SK-N-SH (cell line): ENCODE data around the gene LST1. TPM values are rescaled to one million over a fixed set of nuclear protein-coding genes. Genes with fewer than 3 reads are reported as not detected.

Source experiments
- CTCF ChIA-PET: fragments of 300-600, 350-600 bp; formaldehyde crosslinking; extraction: SDS; loops from one replicate; lab custom pipeline; 2021; lab: Yijun Ruan, JAX
- POLR2A ChIA-PET: fragments of 350-600 bp; sonication (Branson Sonifier 250); formaldehyde crosslinking; extraction: SDS; loops from one replicate; lab custom pipeline; 2020; ENCODE audit warnings: antibody characterized with exemption, inconsistent platforms; lab: Yijun Ruan, JAX
- DNase-seq: peaks from one replicate; pipeline ENCODE4 v3.0.0; 2012
- H2AFZ ChIP-seq: fragments of 200-600 bp; sonication (generic); 2 replicates; pipeline ENCODE4 v1.8.1; 2016; ENCODE audit warnings: antibody characterized with exemption, mild to moderate bottlenecking, low read depth
- H3F3A ChIP-seq: fragments of 200-600 bp; sonication (generic); replicated peaks from 2 replicates; pipeline ENCODE3; 2016; ENCODE audit warnings: antibody characterized with exemption, mild to moderate bottlenecking; ENCODE audit not compliant: insufficient read depth
- H3K27ac ChIP-seq, 2 experiments: fragments of 200-500 bp in 1 of 2; fragments of 200-600 bp in 1 of 2; sonication (Bioruptor generic) in 1 of 2; sonication (generic), shearing (Covaris generic) in 1 of 2; 2 replicates each; pipeline versions ENCODE4 v1.5.1 to v1.6.1; 2014 to 2016; ENCODE audit warnings: low read depth in 2 of 2, inconsistent platforms in 1 of 2, low read length in 1 of 2, mild to moderate bottlenecking in 1 of 2, mixed read lengths in 1 of 2
- H3K27me3 ChIP-seq: fragments of 200-600 bp; sonication (generic), shearing (Covaris generic); 2 replicates; pipeline ENCODE4 v1.6.1; 2016; ENCODE audit warnings: mixed run types; ENCODE audit not compliant: insufficient read depth
- H3K36me3 ChIP-seq, 2 experiments: fragments of 200-500 bp in 1 of 2; fragments of 200-600 bp in 1 of 2; sonication (Bioruptor generic) in 1 of 2; sonication (generic) in 1 of 2; replicated peaks in 1 of 2; 2 replicates each; pipeline versions ENCODE3 to v1.5.1; 2014 to 2016; ENCODE audit warnings: low read length in 1 of 2, mild to moderate bottlenecking in 1 of 2; ENCODE audit not compliant: insufficient read depth in 2 of 2, control insufficient read depth in 1 of 2
- H3K4me1 ChIP-seq, 2 experiments: fragments of 200-500 bp in 1 of 2; fragments of 200-600 bp in 1 of 2; sonication (Bioruptor generic) in 1 of 2; sonication (generic), shearing (Covaris generic) in 1 of 2; 2 replicates each; pipeline versions ENCODE4 v1.5.1 to v1.6.1; 2014 to 2016; ENCODE audit warnings: low read depth in 1 of 2, low read length in 1 of 2, mixed run types in 1 of 2; ENCODE audit not compliant: insufficient read depth in 2 of 2, control insufficient read depth in 1 of 2
- H3K4me2 ChIP-seq: fragments of 200-600 bp; sonication (generic), shearing (Covaris generic); 2 replicates; pipeline ENCODE4 v1.6.1; 2017; ENCODE audit warnings: mixed run types
- H3K4me3 ChIP-seq, 2 experiments: fragments of 200-500 bp in 1 of 2; fragments of 200-600 bp in 1 of 2; sonication (Bioruptor generic) in 1 of 2; sonication (generic), shearing (Covaris generic) in 1 of 2; 2 replicates each; pipeline versions ENCODE4 v1.5.1 to v1.8.1; 2014 to 2016; ENCODE audit warnings: low read depth in 2 of 2, inconsistent platforms in 1 of 2, low read length in 1 of 2, mild to moderate bottlenecking in 1 of 2, mixed read lengths in 1 of 2, moderate library complexity in 1 of 2
- H3K79me2 ChIP-seq: fragments of 200-600 bp; sonication (generic); 2 replicates; pipeline ENCODE4 v1.8.1; 2017; ENCODE audit warnings: mild to moderate bottlenecking; ENCODE audit not compliant: insufficient read depth
- H3K9ac ChIP-seq: fragments of 200-600 bp; sonication (generic); 2 replicates; pipeline ENCODE4 v1.6.1; 2017; ENCODE audit warnings: mixed run types
- H3K9me2 ChIP-seq: fragments of 200-600 bp; sonication (generic); 2 replicates; pipeline ENCODE4 v1.6.1; 2017; ENCODE audit warnings: mixed run types
- H3K9me3 ChIP-seq: fragments of 200-600 bp; sonication (generic); 2 replicates; pipeline ENCODE4 v1.6.1; 2017; ENCODE audit warnings: mixed run types, mild to moderate bottlenecking, moderate library complexity
- H4K20me1 ChIP-seq: fragments of 200-600 bp; sonication (generic); 2 replicates; pipeline ENCODE4 v1.6.1; 2017; ENCODE audit warnings: mild to moderate bottlenecking, mixed run types; ENCODE audit not compliant: insufficient read depth
- CHD2 ChIP-seq: fragments of 150-350 bp; IDR thresholded peaks from 2 replicates; pipeline ENCODE4 v1.6.1; 2018; ENCODE audit warnings: low read length; ENCODE audit not compliant: partially characterized antibody
- EZH2phosphoT487 ChIP-seq: fragments of 200-600 bp; sonication (generic); IDR thresholded peaks from 2 replicates; pipeline ENCODE4 v1.6.1; 2017; ENCODE audit warnings: low read depth, mixed run types, mild to moderate bottlenecking, antibody characterized with exemption, moderate library complexity, borderline replicate concordance
- GATA2 ChIP-seq: sonication (generic); formaldehyde crosslinking; IDR thresholded peaks from 2 replicates; pipeline ENCODE4 v1.5.0; 2020; ENCODE audit warnings: mild to moderate bottlenecking, missing genetic modification reagents
- NRF1 ChIP-seq: IDR thresholded peaks from 2 replicates; pipeline ENCODE4 v1.6.1; 2012; ENCODE audit warnings: low read depth, mild to moderate bottlenecking, low read length
- POLR2AphosphoS5 ChIP-seq: IDR thresholded peaks from 2 replicates; pipeline ENCODE4 v1.6.1; 2012; ENCODE audit warnings: low read depth, low read length
- RXRA ChIP-seq: IDR thresholded peaks from 2 replicates; pipeline ENCODE4 v1.4.0; 2012; ENCODE audit warnings: low read depth, mild to moderate bottlenecking, borderline replicate concordance
- SIN3A ChIP-seq: IDR thresholded peaks from 2 replicates; pipeline ENCODE4 v1.6.1; 2012; ENCODE audit warnings: low read depth, mild to moderate bottlenecking, low read length, moderate library complexity, borderline replicate concordance
- TAF1 ChIP-seq: IDR thresholded peaks from 2 replicates; pipeline ENCODE4 v1.6.1; 2012; ENCODE audit warnings: low read depth, mild to moderate bottlenecking, low read length, moderate library complexity, borderline replicate concordance
- YY1 ChIP-seq: IDR thresholded peaks from 2 replicates; pipeline ENCODE4 v1.4.0; 2012; ENCODE audit warnings: low read depth, mild to moderate bottlenecking
- WGBS: methylation state at CpG from one replicate; pipeline ENCODE4 v1.1.6; 2017; ENCODE audit warnings: low lambda C conversion rate; 5-methylcytosine and 5-hydroxymethylcytosine counted together
- polyA plus RNA-seq, 3 experiments: library from polyadenylated mRNA; depleted of rRNA; stranded (reverse); fragments of >200 nt; gene quantifications; 2 replicates each; pipeline ENCODE4 v1.2.3, GENCODE V29; 2012
- TF ChIP-seq, protein P1 (sequence below): fragments of 150-350 bp; IDR thresholded peaks from 2 replicates; pipeline ENCODE4 v1.6.1; 2017; ENCODE audit warnings: antibody characterized with exemption, low read length, low read depth, borderline replicate concordance
- TF ChIP-seq, protein P2 (sequence below): IDR thresholded peaks from 2 replicates; pipeline ENCODE4 v1.6.1; 2012; ENCODE audit warnings: mild to moderate bottlenecking, low read depth, low read length, moderate library complexity

Gene LST1
- polyA plus RNA-seq, 1 of the 3 experiments (the other 2 are of a cell fraction): not detected

DNA sequence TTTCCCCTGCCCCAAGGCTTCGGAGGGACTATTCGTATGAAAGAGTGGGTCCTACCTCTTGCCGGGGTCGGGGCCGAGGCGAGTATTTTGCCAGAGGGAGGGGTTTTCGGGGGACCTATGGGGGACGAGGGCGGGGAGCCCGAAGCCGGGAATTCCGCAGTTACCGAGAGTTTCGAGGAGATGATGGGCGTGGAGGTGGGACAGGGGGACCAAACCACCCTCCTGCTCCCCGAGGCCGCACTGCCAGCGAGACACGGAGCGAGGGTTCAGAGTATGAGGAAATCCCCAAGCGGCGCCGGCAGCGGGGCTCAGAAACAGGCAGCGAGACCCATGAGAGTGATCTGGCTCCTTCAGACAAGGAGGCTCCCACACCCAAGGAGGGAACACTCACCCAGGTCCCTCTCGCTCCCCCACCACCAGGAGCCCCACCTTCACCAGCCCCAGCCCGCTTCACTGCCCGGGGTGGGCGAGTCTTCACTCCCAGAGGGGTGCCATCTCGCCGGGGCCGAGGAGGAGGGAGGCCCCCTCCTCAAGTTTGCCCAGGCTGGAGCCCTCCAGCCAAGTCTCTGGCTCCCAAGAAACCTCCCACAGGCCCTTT is 45.7 kb downstream of the LST1 start:
- no peak overlapping the region; a peak in 1 of 4 replicates for H3K27ac ChIP-seq
- DNase-seq: peak; percentile 42
- H3F3A ChIP-seq: peaks cover 32% of the 10 kb centered on the region
- H3K9me3 ChIP-seq: no peaks in the 10 kb centered on the region
- no peaks in the 10 kb centered on the region for H3K9me2 ChIP-seq
- ChIA-PET CTCF (interaction anchor here (1.0 kb wide), 1 partner anchor 10 kb away, joined by 4 read pairs; no protein-coding TSS in a partner anchor), POLR2A (no interaction called here)
- no peak overlapping the region for H3K4me2 ChIP-seq
- WGBS: 94% methylated on average over 30 of the region's 32 CpGs
- TF ChIP-seq TAF1 (no peak), RXRA (no peak), SIN3A (no peak), NRF1 (no peak), CHD2 (no peak), YY1 (no peak), GATA2 (CRISPR knock-in tag) (no peak), EZH2phosphoT487 (no peak)
- TF ChIP-seq, protein P1, sequence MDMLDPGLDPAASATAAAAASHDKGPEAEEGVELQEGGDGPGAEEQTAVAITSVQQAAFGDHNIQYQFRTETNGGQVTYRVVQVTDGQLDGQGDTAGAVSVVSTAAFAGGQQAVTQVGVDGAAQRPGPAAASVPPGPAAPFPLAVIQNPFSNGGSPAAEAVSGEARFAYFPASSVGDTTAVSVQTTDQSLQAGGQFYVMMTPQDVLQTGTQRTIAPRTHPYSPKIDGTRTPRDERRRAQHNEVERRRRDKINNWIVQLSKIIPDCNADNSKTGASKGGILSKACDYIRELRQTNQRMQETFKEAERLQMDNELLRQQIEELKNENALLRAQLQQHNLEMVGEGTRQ: no peak
- H3K79me2 ChIP-seq: peaks cover 25% of the 10 kb centered on the region; the same call in 1 of the 2 replicates
- no peaks in the 10 kb centered on the region for H3K27me3 ChIP-seq
- no peaks in the 10 kb centered on the region; a peak in 1 of 4 replicates for H3K4me1 ChIP-seq
- no peak overlapping the region for H3K9ac ChIP-seq
- peaks cover 60 to 98% of the 10 kb centered on the region in 2 experiments for H3K36me3 ChIP-seq
- H4K20me1 ChIP-seq: peaks cover 19% of the 10 kb centered on the region; the same call in 1 of the 2 replicates
- no peak overlapping the region for H2AFZ ChIP-seq
- H3K4me3 ChIP-seq: no peak overlapping the region

DNA sequence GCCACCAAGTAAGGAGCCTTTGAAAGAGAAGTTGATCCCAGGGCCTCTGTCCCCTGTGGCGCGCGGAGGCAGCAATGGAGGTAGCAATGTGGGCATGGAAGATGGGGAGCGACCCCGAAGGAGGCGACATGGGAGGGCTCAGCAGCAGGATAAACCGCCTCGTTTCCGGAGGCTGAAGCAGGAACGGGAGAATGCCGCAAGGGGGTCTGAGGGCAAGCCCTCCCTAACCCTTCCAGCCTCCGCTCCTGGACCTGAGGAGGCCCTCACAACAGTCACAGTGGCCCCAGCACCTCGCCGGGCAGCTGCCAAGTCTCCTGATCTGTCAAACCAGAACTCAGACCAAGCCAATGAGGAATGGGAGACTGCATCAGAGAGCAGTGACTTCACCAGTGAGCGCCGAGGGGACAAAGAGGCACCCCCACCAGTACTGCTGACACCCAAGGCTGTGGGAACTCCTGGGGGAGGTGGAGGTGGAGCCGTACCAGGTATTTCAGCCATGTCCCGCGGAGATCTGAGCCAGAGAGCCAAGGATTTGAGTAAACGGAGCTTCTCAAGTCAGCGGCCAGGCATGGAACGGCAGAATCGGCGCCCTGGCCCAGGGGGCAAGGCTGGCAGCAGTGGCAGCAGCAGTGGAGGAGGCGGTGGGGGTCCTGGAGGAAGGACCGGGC is 46.3 kb downstream of the LST1 start:
- no peak overlapping the region for H3K4me2 ChIP-seq
- H3K4me3 ChIP-seq: no peak overlapping the region
- H3K9ac ChIP-seq: no peak overlapping the region
- H3K36me3 ChIP-seq: peaks cover 53 to 97% of the 10 kb centered on the region in 2 experiments
- H3K4me1 ChIP-seq: no peaks in the 10 kb centered on the region; a peak in 1 of 4 replicates
- peaks cover 36% of the 10 kb centered on the region for H3F3A ChIP-seq
- 93% methylated on average over 26 of the region's 26 CpGs for WGBS
- ChIA-PET CTCF (interaction anchor here (1.4 kb wide), 1 partner anchor 11 kb away, joined by 4 read pairs; no protein-coding TSS in a partner anchor), POLR2A (interaction anchor here (1.0 to 1.1 kb wide), 2 partner anchors 19 to 28 kb away, joined by 3 read pairs; partner anchors contain the start of gene C6orf47)
- peak overlapping the region in 1 of 2 experiments; percentile 1; a peak in 2 of 4 replicates for H3K27ac ChIP-seq
- H3K9me2 ChIP-seq: no peaks in the 10 kb centered on the region
- no peaks in the 10 kb centered on the region for H3K27me3 ChIP-seq
- no peak overlapping the region for H2AFZ ChIP-seq
- DNase-seq: peak; percentile 22
- peaks cover 19% of the 10 kb centered on the region; the same call in 1 of the 2 replicates for H4K20me1 ChIP-seq
- TF ChIP-seq POLR2AphosphoS5: 0 out of 2 replicates have a peak, but pooled peaks have one; percentile 9
- TF ChIP-seq, protein P2, sequence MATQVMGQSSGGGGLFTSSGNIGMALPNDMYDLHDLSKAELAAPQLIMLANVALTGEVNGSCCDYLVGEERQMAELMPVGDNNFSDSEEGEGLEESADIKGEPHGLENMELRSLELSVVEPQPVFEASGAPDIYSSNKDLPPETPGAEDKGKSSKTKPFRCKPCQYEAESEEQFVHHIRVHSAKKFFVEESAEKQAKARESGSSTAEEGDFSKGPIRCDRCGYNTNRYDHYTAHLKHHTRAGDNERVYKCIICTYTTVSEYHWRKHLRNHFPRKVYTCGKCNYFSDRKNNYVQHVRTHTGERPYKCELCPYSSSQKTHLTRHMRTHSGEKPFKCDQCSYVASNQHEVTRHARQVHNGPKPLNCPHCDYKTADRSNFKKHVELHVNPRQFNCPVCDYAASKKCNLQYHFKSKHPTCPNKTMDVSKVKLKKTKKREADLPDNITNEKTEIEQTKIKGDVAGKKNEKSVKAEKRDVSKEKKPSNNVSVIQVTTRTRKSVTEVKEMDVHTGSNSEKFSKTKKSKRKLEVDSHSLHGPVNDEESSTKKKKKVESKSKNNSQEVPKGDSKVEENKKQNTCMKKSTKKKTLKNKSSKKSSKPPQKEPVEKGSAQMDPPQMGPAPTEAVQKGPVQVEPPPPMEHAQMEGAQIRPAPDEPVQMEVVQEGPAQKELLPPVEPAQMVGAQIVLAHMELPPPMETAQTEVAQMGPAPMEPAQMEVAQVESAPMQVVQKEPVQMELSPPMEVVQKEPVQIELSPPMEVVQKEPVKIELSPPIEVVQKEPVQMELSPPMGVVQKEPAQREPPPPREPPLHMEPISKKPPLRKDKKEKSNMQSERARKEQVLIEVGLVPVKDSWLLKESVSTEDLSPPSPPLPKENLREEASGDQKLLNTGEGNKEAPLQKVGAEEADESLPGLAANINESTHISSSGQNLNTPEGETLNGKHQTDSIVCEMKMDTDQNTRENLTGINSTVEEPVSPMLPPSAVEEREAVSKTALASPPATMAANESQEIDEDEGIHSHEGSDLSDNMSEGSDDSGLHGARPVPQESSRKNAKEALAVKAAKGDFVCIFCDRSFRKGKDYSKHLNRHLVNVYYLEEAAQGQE: no peak
- H3K9me3 ChIP-seq: no peaks in the 10 kb centered on the region
- H3K79me2 ChIP-seq: peaks cover 19% of the 10 kb centered on the region; the same call in 1 of the 2 replicates
